ENCODE measurements around the gene RARA. TPM values are rescaled to one million over a fixed set of nuclear protein-coding genes. Genes with fewer than 3 reads are reported as not detected.
A peak's percentile ranks its signal among the peaks of the same experiment; 100 is the strongest.
"Not testable (repeated sequence)": the region's sequence is repeated elsewhere in the genome, so short reads cannot be mapped to it uniquely, and the experiment has no call there.

Gene RARA
- polyA plus RNA-seq, 3 donors: 14.9 to 63.9 (median 29.4) TPM

DNA sequence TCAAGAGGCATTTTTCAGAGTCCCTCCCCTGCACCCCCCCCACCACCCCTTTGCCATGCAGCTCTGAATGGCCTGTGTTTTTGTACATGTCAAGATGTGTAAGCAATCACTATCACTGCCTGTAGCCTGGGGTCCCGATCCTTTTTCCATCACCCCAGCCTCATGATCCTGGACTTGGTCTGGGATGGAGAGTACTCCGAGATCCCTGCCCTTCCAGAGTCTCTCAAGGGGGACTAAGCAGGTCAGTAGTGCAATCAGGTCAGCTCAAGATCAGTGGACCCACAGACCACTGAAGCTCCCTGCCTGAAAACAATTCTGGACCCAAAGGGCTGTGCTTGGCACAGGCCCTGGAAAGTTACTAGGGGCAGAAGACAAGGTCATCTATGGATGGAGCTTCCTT is 63.1 kb downstream of the RARA start:
- no peak overlapping the region for H3K9ac ChIP-seq (ENCODE audit: insufficient read depth, low read length, poor library complexity, severe bottlenecking)
- no peak overlapping the region for H2AFZ ChIP-seq (ENCODE audit: insufficient read depth, low read depth, low read length, poor library complexity, severe bottlenecking)
- peaks cover 0 to 12% of the 10 kb centered on the region in 2 donors for H3K9me3 ChIP-seq (replicated peaks in 1 of 2; ENCODE audit: control insufficient read depth in 1 of 2, insufficient read depth in 1 of 2, low read length in 2 of 2)
- Mint-ChIP-seq H3K9me3 (peaks cover 6 to 27% (median 18%) of the 10 kb centered on the region in 7 donors), H3K27me3 (ENCODE audit: low read depth in 3 of 3) (peaks cover 1 to 9% (median 6%) of the 10 kb centered on the region in 3 donors), H3K36me3 (peaks cover 3 to 6% of the 10 kb centered on the region in 2 donors), H3K4me1 (peaks cover 29% of the 10 kb centered on the region), H3K27ac (peak overlapping the region in 2 of 7 donors; percentile 22 to 49), H3K4me3 (no peak overlapping the region)
- no peaks in the 10 kb centered on the region for H3K36me3 ChIP-seq (replicated peaks in 1 of 2; ENCODE audit: control insufficient read depth in 1 of 2, insufficient read depth in 2 of 2, low read length in 2 of 2)
- WGBS (ENCODE audit: insufficient coverage): 100% methylated on average over 1 of the region's 2 CpGs
- no peaks in the 10 kb centered on the region for H4K20me1 ChIP-seq (ENCODE audit: insufficient read depth, low read length)
- peaks cover 0 to 13% of the 10 kb centered on the region in 2 donors for H3K4me1 ChIP-seq (ENCODE audit: control insufficient read depth in 1 of 2, insufficient read depth in 2 of 2, low read length in 2 of 2)
- no peak overlapping the region for H3K27ac ChIP-seq (ENCODE audit: low read depth in 1 of 2, low read length in 2 of 2)
- H3K4me3 ChIP-seq (replicated peaks in 1 of 3; ENCODE audit: low read depth in 2 of 3, low read length in 3 of 3): no peak overlapping the region
- no peak overlapping the region for H3K4me2 ChIP-seq (replicated peaks; ENCODE audit: extremely low read depth, low read length, poor library complexity, severe bottlenecking)
- H3K27me3 ChIP-seq (ENCODE audit: control insufficient read depth in 2 of 2, insufficient read depth in 2 of 2, low read length in 2 of 2): no peaks in the 10 kb centered on the region
- intact Hi-C loops (cut with micrococcal nuclease): no loop called here
- H3K79me2 ChIP-seq (ENCODE audit: insufficient read depth, low read length): no peaks in the 10 kb centered on the region
- no peak for DNase-seq
- TF ChIP-seq, protein P1, sequence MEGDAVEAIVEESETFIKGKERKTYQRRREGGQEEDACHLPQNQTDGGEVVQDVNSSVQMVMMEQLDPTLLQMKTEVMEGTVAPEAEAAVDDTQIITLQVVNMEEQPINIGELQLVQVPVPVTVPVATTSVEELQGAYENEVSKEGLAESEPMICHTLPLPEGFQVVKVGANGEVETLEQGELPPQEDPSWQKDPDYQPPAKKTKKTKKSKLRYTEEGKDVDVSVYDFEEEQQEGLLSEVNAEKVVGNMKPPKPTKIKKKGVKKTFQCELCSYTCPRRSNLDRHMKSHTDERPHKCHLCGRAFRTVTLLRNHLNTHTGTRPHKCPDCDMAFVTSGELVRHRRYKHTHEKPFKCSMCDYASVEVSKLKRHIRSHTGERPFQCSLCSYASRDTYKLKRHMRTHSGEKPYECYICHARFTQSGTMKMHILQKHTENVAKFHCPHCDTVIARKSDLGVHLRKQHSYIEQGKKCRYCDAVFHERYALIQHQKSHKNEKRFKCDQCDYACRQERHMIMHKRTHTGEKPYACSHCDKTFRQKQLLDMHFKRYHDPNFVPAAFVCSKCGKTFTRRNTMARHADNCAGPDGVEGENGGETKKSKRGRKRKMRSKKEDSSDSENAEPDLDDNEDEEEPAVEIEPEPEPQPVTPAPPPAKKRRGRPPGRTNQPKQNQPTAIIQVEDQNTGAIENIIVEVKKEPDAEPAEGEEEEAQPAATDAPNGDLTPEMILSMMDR (IDR thresholded peaks at IDR 0.05): no peak

DNA sequence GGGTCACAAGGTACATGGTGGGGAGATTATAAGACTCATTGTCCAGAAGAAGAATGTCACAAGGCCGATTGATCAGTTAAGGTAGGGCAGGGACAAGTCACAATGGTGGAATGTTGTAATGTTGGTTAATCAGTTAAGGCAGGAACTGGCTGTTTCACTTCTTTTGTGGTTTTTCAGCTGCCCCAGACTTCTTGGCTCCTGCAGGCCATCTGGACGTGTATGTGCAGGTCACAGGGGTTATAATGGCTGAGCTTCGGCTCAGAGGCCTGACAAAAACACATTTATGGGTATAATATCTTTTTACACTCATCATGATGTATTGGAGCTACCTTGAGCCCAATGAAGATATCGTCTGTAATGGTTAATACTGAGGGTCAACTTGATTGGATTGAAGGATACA is 63.7 kb downstream of the RARA start:
- H3K79me2 ChIP-seq (ENCODE audit: insufficient read depth, low read length); H3K9ac ChIP-seq (ENCODE audit: insufficient read depth, low read length, poor library complexity, severe bottlenecking); H4K20me1 ChIP-seq (ENCODE audit: insufficient read depth, low read length); H3K27ac ChIP-seq (ENCODE audit: low read depth in 1 of 2, low read length in 2 of 2); DNase-seq; H2AFZ ChIP-seq (ENCODE audit: insufficient read depth, low read depth, low read length, poor library complexity, severe bottlenecking); intact Hi-C loops (cut with micrococcal nuclease); H3K36me3 Mint-ChIP-seq; H3K36me3 ChIP-seq (replicated peaks in 1 of 2; ENCODE audit: control insufficient read depth in 1 of 2, insufficient read depth in 2 of 2, low read length in 2 of 2); H3K4me3 Mint-ChIP-seq; H3K4me2 ChIP-seq (replicated peaks; ENCODE audit: extremely low read depth, low read length, poor library complexity, severe bottlenecking); H3K4me3 ChIP-seq (replicated peaks in 1 of 3; ENCODE audit: low read depth in 2 of 3, low read length in 3 of 3); H3K27me3 ChIP-seq (ENCODE audit: control insufficient read depth in 2 of 2, insufficient read depth in 2 of 2, low read length in 2 of 2): not testable (repeated sequence)
- WGBS (ENCODE audit: insufficient coverage): 0% methylated on average over 1 of the region's 4 CpGs
- Histone ChIP-seq H3K9me3 (replicated peaks in 1 of 2; ENCODE audit: control insufficient read depth in 1 of 2, insufficient read depth in 1 of 2, low read length in 2 of 2) (peaks cover 0 to 12% of the 10 kb centered on the region in 2 donors), H3K4me1 (ENCODE audit: control insufficient read depth in 1 of 2, insufficient read depth in 2 of 2, low read length in 2 of 2) (peaks cover 0 to 13% of the 10 kb centered on the region in 2 donors)
- H3K27ac Mint-ChIP-seq: peak overlapping the region in 4 of 7 donors; percentile 13 to 78 (median 70)
- H3K27me3 Mint-ChIP-seq (ENCODE audit: low read depth in 3 of 3): peaks cover 1 to 11% (median 9%) of the 10 kb centered on the region in 3 donors
- peaks cover 31% of the 10 kb centered on the region for H3K4me1 Mint-ChIP-seq
- peaks cover 6 to 27% (median 18%) of the 10 kb centered on the region in 7 donors for H3K9me3 Mint-ChIP-seq

Measured in CD14-positive monocyte (primary cell).